Mesothelial cell of epicardium (in vitro differentiated cells): ENCODE data around the gene KCNJ13. TPM values are rescaled to one million over a fixed set of nuclear protein-coding genes. Genes with fewer than 3 reads are reported as not detected.

ENCODE experiments used
- DNase-seq, 2 experiments: peaks; one replicate each; pipeline ENCODE4 v3.0.0; 2021; ENCODE audit warnings: low spot score in 2 of 2; ENCODE audit not compliant: unreplicated experiment in 2 of 2
- H3K27ac Mint-ChIP-seq: 2 replicates; pipeline ENCODE4 v1.8.0; 2021; ENCODE audit warnings: mixed read lengths
- H3K27me3 Mint-ChIP-seq: 2 replicates; pipeline ENCODE4 v1.8.0; 2021; ENCODE audit warnings: low read depth, mixed read lengths
- H3K36me3 Mint-ChIP-seq: 2 replicates; pipeline ENCODE4 v1.8.0; 2021; ENCODE audit warnings: mixed read lengths
- H3K4me1 Mint-ChIP-seq: 2 replicates; pipeline ENCODE4 v1.8.0; 2021; ENCODE audit warnings: mixed read lengths
- H3K4me3 Mint-ChIP-seq: 2 replicates; pipeline ENCODE4 v1.8.0; 2021; ENCODE audit warnings: mild to moderate bottlenecking, moderate library complexity, mixed read lengths
- H3K9me3 Mint-ChIP-seq: 2 replicates; pipeline ENCODE4 v1.8.0; 2021; ENCODE audit warnings: mixed read lengths
- total RNA-seq: library from RNA; stranded (reverse); gene quantifications from 3 replicates; pipeline ENCODE4 v1.2.1, GENCODE V29; 2021
- TF ChIP-seq, protein P1 (sequence below): fragments of 200-600 bp; sonication (generic); IDR thresholded peaks from one replicate; pipeline ENCODE4 v1.5.0; 2021; ENCODE audit warnings: antibody characterized with exemption; ENCODE audit not compliant: unreplicated experiment

The KCNJ13 gene
- total RNA-seq, 1 donor from 2014 or later: 0.60 TPM

DNA sequence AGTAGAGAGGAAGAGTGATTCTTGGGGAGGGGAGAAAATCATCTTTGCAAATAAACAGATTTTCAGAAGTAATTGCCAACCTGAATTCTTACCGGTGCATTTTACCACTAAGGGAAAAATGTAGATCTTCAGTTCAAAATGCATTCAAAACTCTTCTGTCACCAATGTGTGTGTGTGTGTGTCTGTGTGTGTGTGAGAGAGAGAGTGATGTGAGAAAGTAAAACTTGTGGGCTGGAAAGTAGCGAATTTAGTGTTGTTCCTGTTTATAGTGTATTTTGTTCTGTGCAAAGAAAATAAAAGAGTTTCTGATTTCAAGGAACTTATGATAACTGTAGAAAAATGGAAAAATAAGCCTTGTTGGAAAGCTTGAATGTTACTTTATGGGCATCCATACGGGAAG lies 27.0 kb downstream of the KCNJ13 start:
- Mint-ChIP-seq H3K27ac (no peak overlapping the region), H3K27me3 (no peaks in the 10 kb centered on the region), H3K36me3 (peaks cover 23% of the 10 kb centered on the region), H3K4me1 (no peaks in the 10 kb centered on the region), H3K9me3 (no peaks in the 10 kb centered on the region), H3K4me3 (no peak overlapping the region)
- no peak for DNase-seq
- TF ChIP-seq, protein P1, sequence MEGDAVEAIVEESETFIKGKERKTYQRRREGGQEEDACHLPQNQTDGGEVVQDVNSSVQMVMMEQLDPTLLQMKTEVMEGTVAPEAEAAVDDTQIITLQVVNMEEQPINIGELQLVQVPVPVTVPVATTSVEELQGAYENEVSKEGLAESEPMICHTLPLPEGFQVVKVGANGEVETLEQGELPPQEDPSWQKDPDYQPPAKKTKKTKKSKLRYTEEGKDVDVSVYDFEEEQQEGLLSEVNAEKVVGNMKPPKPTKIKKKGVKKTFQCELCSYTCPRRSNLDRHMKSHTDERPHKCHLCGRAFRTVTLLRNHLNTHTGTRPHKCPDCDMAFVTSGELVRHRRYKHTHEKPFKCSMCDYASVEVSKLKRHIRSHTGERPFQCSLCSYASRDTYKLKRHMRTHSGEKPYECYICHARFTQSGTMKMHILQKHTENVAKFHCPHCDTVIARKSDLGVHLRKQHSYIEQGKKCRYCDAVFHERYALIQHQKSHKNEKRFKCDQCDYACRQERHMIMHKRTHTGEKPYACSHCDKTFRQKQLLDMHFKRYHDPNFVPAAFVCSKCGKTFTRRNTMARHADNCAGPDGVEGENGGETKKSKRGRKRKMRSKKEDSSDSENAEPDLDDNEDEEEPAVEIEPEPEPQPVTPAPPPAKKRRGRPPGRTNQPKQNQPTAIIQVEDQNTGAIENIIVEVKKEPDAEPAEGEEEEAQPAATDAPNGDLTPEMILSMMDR: no peak

DNA sequence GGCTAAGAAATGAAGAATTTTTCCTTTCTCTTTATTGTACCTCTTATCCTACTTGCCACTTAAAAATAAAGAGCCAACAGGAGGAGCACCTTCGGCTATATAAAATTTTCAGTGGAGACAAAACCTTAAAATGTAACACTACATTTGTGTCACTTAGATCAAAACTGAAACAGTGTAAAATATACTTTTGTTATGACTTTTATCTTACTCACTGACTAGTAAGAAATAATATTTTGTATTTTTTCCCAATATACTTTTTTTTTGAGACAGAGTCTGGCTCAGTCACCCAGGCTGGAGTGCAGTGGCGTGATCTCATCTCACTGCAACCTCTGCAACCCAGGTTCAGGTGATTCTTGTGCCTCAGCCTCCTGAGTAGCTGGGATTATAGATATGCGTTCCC lies 28.3 kb downstream of the KCNJ13 start:
- Mint-ChIP-seq H3K4me1 (no peaks in the 10 kb centered on the region), H3K9me3 (no peaks in the 10 kb centered on the region), H3K36me3 (peaks cover 22% of the 10 kb centered on the region), H3K27me3 (no peaks in the 10 kb centered on the region), H3K27ac (no peak overlapping the region), H3K4me3 (no peak overlapping the region)
- DNase-seq: no peak
- TF ChIP-seq, protein P1: no peak

DNA sequence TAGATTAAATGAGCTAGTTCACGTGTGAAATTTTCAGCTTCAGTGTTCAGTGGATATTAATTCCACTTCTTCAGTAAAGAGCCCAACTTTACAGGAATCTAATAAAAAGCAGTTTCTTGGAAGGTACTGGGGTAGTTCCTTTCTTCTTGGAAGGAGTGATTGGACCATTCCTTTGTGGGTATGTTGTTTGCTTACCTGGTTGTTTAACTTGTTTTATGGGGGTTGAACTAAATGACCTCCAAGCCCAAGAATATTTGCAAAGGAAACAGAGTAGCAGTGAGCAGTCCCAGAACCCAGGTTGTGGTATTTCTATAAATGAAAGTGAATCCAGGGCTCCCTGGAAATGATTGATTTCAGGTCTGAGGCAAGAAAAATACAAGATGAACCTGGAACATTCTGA lies 31.4 kb downstream of the KCNJ13 start:
- H3K4me1 Mint-ChIP-seq: no peaks in the 10 kb centered on the region
- no peak overlapping the region for H3K27ac Mint-ChIP-seq
- H3K9me3 Mint-ChIP-seq: no peaks in the 10 kb centered on the region
- H3K4me3 Mint-ChIP-seq: no peak overlapping the region
- TF ChIP-seq, protein P1: no peak
- peaks cover 19% of the 10 kb centered on the region for H3K36me3 Mint-ChIP-seq
- no peak for DNase-seq
- no peaks in the 10 kb centered on the region for H3K27me3 Mint-ChIP-seq

DNA sequence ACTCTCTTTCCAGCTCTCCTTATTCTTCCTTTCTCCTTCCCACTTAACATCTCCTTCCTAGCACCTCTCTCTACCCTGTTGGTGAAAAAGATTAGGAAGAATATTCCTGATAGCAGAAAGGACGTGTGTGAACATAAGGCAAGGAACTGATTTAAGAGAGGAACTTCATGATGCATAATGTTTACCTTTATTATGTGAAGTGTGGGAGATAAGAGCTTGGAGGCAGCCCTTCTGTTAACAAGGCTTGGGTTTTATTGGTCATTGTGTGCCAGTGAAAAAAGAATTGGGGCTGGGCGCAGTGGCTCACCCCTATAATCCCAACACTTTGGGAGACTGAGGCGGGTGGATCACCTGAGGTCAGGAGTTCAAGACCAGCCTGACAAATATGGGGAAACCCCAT lies 34.4 kb downstream of the KCNJ13 start:
- Mint-ChIP-seq H3K36me3 (peaks cover 14% of the 10 kb centered on the region), H3K27me3 (no peaks in the 10 kb centered on the region), H3K27ac (no peak overlapping the region), H3K4me1 (no peaks in the 10 kb centered on the region), H3K4me3 (no peak overlapping the region), H3K9me3 (no peaks in the 10 kb centered on the region)
- no peak for DNase-seq
- TF ChIP-seq, protein P1: no peak

DNA sequence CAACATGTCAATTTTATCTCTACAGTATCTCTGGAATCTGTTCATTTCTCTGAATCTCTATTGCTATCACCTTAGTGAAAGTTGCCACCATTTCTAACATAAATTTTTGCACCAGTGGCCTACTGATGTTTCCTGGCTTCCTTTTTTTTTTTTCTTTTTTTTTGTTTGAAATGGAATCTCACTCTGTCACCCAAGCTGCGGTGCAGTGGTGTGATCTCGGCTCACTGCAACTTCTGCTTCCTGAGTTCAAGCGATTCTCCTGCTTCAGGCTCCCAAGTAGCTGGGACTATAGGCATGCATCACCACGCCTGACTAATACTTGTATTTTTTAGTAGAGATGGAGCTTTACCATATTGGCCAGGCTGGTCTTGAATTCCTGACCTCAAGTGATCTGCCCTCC lies 35.1 kb downstream of the KCNJ13 start:
- Mint-ChIP-seq H3K27me3 (no peaks in the 10 kb centered on the region), H3K4me1 (no peaks in the 10 kb centered on the region), H3K4me3 (no peak overlapping the region), H3K36me3 (peaks cover 17% of the 10 kb centered on the region), H3K27ac (no peak overlapping the region), H3K9me3 (no peaks in the 10 kb centered on the region)
- no peak for DNase-seq
- TF ChIP-seq, protein P1: no peak

DNA sequence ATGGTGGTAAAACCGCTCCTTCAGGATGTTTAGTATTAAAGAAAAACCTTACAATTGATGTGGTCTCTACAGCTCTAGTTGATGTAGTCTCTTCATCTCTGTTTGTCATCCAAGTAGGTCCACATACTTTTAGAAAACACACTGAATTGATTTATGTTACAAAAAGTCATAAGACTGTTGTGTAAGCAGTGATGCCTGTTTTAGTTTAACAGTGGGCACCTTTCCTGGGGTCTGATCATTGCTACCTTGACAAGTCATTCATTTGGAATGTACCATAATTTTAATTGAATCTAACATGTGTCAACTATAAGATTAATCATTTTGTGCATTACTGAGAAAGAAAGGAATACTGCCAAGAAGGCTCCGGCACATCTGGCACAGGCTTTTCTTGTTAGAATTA lies 44.9 kb downstream of the KCNJ13 start:
- Mint-ChIP-seq H3K4me3 (no peak overlapping the region), H3K9me3 (no peaks in the 10 kb centered on the region), H3K36me3 (peaks cover 20% of the 10 kb centered on the region), H3K4me1 (peaks cover 4% of the 10 kb centered on the region), H3K27ac (peak overlapping the region; percentile 47), H3K27me3 (no peaks in the 10 kb centered on the region)
- TF ChIP-seq, protein P1: no peak
- DNase-seq: no peak
